HuH-7.5 (cell line): Measurements from ENCODE around the gene COMMD3.

Experiments used
- DNase-seq: peaks from one replicate; pipeline ENCODE4 v3.0.0; 2011; ENCODE audit warnings: low spot score

The COMMD3 gene

DNA sequence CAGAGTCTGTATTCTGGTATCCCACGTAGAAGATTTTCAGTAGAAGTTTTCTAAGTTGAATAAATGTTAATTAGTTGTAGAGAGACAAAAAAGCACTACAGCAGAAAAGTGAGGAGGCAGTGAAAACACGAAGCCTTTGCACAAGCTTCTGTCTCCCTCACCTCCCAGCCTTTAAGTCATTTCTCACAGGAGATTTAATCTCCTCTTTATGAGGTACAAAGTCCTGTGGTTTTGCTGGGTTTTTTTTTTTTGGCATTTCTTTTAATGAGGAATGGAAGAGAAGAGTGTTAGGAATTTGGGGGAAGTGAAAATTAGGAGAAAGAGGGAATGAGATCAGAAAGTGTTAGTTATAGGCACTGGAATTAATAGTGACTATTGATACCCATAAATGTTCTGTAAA, 50.6 kb downstream of the COMMD3 start:
- DNase-seq: no peak

DNA sequence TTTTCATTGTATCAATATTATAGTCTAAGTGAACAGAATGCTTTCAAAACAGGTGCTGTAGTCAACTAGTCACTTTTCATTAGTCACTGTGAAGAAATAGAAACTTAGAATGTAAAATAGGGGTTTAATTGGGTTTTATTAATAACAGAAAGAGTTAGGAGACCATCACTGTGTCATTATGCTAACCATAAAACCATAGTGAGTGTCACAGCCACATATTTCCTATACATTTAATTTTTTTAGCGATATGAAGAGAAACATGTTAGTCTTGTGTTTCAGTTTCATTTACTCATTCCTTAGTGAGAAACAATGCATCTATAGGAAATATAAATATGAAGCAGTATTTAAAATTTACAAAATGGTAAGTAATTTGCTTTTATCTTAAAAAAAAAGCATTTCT, 51.3 kb downstream of the COMMD3 start:
- DNase-seq: no peak

DNA sequence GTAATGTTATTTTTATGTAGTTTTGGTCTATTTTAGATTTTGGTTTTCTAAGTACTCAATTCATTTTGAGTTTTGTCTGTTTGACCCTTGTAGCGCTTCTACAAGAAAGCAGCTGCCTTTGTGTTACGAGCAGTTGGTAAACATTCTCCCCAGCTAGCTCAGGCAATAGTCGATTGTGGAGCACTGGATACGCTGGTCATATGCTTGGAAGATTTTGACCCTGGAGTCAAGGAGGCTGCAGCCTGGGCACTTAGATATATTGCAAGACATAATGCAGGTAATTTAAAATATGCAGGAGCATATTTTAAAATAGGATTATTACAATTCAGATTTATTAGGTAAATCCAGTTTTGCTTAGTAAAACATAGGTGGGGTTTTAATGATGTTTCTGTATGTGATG, 52.2 kb downstream of the COMMD3 start:
- DNase-seq: no peak

DNA sequence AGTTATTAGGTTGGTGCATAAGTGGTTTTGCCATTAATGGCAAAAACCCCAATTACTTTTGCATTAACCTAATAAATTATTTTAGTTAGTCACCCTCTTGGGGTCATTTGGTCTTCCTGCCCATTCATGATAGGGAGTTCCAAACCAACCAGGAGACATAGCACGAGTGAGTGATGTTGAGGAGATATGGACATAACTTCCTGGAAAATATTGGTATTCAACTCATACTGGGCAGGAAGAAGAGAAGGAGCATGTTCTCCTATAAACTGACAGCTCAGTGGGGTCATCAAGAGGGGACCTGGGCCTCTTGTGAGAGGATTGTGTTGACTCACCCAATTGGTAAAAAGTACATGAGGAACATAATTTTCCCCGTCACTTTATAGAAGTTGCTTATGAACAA, 52.8 kb downstream of the COMMD3 start:
- no peak for DNase-seq

DNA sequence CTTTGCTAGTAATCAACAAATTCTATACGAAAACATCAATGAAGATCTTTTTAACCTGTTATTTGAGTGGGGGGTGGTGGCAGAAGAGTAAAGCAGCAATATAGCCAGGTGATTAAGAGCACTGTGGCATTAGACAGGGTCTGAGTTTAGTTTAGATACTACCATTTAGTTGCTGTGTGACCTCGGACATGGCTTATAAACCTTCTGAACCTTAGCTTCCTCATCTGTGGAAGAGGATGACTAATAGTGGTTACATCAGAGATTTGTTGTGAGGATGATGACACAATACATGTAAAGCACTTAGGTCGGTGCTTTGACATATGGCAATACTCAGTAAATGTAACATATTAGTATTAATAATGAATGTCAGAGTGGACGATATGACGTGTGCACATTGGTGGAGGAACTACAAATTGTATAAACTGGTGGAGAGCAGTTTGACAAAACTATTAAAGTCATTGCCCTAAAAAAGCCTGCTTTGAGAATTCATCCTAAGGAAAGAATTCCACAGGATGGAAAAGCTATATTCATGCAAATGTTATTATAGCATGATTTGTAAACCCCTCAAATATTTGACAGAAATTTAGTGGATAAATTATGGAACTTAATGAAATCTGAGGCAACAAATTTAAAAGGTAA, 53.4 kb downstream of the COMMD3 start:
- no peak for DNase-seq
